Activated T-cell treated with anti-CD3 and anti-CD28 coated beads, Interleukin-2, amount 50 U/mL, for 48 hours (primary cell): Measurements from ENCODE around the gene SNAP91.
"Not testable (repeated sequence)": the region's sequence is repeated elsewhere in the genome, so short reads cannot be mapped to it uniquely, and the experiment has no call there.

Source experiments
- DNase-seq, 2 experiments: peaks; one replicate each; pipeline ENCODE4 v3.0.0-alpha.2; 2020

The SNAP91 gene, protein sequence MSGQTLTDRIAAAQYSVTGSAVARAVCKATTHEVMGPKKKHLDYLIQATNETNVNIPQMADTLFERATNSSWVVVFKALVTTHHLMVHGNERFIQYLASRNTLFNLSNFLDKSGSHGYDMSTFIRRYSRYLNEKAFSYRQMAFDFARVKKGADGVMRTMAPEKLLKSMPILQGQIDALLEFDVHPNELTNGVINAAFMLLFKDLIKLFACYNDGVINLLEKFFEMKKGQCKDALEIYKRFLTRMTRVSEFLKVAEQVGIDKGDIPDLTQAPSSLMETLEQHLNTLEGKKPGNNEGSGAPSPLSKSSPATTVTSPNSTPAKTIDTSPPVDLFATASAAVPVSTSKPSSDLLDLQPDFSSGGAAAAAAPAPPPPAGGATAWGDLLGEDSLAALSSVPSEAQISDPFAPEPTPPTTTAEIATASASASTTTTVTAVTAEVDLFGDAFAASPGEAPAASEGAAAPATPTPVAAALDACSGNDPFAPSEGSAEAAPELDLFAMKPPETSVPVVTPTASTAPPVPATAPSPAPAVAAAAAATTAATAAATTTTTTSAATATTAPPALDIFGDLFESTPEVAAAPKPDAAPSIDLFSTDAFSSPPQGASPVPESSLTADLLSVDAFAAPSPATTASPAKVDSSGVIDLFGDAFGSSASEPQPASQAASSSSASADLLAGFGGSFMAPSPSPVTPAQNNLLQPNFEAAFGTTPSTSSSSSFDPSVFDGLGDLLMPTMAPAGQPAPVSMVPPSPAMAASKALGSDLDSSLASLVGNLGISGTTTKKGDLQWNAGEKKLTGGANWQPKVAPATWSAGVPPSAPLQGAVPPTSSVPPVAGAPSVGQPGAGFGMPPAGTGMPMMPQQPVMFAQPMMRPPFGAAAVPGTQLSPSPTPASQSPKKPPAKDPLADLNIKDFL

DNA sequence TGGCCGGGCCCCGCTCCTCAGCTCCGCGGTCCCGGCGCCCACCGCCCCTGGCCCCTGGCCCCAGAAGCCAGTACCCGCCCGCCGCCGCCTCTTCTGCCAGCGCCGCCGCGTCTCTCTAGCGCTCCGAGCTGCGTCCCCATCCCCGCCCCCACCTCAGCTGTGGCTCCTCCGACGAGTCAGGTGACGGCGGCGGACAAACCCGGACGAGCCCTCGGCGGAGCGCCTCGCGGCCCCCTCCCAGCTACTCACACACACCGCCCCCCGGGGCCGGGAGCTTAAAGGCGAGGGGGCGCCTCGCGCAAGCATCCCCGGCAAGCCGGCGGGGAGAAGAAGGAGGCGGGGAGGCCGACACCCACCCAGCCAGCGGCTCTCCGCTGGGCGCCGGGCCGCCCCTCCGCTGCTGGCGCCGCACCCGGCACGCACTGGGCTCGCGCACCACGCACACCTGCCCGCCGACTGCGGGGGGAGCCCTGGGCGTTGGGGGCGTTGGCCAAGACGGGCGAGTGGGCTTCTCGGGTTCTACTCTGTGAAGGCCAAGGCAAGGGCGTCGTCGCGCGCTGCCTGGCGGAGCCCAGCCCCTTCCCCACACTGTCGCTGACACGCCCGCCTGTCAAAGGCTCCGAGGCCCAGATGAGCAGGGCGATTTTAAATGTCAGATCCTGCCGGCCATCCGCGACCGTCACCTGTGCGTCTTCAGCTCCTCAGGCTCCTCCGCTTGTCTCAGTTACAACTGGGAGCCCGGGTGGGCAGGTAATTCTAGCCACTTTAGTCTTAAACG lies at the start of gene SNAP91:
TSS of gene SNAP91 (minus strand) at position 132 of the 778 bp plus-strand sequence. CDS start 1,174 bp downstream, outside the sequence.
- DNase-seq, result peak in 1 of 2 experiments; percentile 20

DNA sequence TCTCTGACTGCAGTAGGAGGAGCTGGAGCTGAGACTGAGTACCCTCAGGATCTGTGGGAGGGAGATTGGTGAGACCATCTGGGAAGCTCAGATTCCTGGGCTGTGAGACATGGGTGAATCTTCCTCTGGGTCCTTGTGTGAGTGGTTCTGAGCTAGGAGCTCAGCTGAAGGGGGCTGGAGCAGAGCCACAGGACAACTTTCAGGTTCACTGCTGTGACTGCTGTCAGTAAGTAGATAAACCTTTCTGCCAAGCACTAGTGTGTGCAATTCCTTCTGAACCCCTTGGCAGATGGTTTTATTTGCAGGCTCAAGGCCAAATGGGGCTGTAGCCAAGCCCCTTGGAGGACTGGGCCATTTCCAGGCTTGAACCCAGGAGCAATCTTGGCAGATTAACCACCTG lies 49.6 kb upstream of the SNAP91 start:
- no peak for DNase-seq

DNA sequence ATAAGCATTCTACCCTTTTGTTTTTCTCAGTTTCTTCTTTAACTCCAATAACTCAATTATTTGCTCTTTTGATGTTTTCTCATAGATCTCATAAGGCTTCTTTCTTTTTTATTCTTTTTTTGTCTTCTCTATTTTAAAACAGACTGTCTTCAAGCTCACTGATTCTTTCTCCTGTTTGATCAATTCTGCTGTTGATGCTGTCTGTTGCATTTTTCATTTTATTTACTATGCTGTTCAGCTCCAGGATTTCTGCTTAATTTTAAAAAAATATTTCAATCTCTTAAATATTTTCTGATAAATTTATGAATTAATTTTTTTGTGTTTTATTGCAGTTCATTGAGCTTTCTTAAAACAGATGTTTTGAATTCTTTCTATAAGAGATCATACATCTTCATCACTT lies 48.1 kb upstream of the SNAP91 start:
- no peak for DNase-seq

DNA sequence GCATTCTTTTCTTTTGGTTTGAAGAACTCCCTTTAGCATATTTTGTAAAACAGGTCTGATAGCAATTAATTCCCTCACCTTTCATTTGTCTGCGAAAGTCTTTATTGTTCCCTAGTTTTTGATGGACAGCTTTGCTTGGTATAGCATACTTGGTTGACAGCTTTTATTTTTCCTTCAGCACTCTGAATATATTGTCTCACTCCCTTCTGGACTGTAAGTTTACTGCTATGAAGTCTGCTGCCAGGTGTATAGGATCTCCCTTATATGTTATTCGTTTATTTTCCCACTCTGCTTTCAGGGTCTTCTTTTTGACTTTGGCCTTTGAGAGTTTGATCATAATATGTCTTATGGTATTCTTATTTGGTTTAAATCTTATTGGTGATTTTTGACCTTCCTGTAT lies 47.7 kb upstream of the SNAP91 start:
- no peak for DNase-seq

DNA sequence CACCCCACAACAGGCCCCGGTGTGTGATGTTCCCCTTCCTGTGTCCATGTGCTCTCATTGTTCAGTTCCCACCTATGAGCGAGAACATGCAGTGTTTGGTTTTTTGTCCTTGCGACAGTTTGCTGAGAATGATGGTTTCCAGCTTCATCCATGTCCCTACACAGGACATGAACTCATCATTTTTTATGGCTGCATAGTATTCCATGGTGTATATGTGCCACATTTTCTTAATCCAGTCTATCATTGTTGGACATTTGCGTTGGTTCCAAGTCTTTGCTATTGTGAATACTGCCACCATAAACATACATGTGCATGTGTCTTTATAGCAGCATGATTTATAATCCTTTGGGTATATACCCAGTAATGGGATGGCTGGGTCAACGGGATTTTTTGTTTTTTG lies 43.5 kb upstream of the SNAP91 start:
- not testable (repeated sequence) for DNase-seq

DNA sequence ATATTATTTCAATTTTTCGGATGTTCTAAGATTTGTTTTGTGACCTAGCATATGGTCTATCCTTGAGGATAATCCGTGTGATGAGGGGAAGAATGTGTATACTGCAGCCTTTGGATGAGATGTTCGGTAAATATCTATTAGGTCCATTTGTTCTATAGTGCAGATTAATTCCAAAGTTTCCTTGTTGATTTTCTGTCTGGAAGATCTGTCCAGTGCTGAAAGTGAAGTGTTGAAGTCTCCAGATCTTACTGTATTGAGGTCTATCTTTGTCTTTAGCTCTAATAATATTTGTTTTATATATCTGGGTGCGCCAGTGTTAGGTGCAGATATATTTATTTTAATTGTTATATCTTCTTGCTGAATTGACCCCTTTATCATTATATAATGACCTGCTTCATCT lies 32.2 kb upstream of the SNAP91 start:
- DNase-seq, result no peak

DNA sequence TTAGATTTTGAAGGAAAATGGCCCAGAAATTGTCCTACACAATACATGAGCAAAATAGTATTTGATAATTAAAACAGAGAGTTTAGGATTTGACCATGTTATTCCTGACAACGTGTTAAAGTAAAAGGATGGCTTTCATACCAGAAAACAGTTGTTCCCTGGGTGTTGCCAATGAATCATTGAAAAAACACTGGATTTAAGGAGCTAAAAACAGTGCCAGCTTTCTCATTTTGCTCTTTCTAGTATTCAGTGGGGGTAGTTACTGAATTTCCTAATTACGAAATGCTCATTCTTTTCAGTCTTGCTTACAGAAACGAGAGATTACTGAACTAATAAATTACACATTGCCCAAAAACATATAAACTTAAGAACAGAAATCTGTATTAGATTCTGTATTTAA lies 26.6 kb upstream of the SNAP91 start:
- DNase-seq, result no peak

DNA sequence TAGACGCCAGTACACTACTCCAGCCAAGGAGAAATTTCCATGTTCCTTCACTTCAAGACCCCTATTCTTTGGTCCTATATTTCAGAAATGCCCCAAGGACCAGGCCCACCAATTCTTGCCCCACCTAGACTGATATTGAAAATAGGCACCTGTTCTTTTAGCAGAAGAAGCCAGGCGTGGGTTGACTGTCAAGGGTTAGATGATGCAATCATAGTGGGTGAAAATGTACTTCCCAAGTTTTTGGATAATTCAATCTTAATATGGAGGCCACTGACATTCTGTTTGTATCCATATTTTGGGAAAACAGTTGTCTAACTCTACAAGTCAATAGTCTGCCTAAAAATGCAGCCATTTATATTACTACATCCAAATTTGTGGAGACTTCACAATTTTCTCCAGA lies 21.0 kb upstream of the SNAP91 start:
- no peak for DNase-seq

DNA sequence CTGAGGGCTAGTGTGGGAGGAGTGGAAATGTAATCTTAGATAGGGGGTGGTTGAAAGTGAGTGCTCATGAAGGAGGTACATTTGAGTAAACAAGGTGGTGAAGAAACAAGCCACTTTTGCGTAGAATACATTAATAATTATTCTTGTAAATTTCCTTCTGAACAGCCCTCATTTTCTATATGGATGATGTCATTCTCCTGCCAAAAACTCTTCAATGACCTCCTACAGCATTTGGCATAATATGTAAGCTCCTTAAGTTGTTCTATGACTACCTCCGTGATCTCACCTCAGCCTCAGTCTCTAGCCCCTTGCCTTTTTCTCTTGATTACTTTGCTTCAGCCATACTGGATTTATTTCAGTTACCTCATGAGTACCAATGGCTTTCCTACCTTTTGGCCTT lies 14.0 kb upstream of the SNAP91 start:
- DNase-seq, result no peak

DNA sequence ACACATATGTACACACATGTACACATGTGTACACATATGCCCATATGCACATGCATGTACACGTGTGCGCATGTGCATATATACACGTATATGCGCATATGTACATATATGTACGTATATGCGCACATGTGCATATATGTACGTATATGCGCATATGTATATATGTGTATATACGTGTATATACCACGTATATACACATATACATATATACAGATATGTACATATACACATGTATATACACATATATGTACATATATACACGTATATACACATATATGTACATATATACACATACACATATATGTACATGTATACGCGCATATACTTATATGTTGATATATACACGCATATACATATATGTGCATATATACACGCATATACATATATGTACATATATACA lies 8.9 kb upstream of the SNAP91 start:
- no peak for DNase-seq

DNA sequence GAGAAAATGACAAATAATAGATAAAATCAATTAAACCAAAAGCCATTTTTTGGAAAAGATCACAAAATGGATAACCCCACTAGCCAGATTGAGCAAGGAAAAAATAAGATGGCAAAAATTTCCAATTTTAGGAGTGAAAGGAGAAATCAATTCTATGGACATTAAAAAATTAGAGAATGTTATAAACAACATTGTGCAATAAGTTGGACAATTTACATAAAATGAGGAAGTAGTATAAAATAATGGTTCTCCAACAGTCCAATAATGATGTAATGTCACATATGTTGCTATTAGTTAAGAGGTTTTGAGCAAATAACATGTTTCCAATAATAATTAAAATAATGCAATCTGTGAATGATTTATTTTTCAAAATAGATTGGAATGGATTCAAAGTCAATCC lies 3.1 kb upstream of the SNAP91 start:
- no peak for DNase-seq

DNA sequence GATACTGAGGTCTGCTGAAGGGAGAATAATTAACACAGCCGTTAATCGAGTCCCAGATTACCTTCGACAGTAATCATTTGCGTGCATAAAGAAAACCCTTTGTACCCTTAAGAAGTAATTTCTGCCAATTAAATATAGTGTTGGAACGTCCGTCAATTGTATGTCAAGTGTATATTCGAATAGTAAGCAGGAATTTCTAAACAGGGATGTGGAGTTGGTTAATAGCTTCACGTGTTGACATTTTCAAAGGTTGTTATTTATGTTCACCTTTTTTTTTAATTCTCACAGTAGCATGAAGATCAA lies 798 bp upstream of the SNAP91 start:
- DNase-seq, result no peak

DNA sequence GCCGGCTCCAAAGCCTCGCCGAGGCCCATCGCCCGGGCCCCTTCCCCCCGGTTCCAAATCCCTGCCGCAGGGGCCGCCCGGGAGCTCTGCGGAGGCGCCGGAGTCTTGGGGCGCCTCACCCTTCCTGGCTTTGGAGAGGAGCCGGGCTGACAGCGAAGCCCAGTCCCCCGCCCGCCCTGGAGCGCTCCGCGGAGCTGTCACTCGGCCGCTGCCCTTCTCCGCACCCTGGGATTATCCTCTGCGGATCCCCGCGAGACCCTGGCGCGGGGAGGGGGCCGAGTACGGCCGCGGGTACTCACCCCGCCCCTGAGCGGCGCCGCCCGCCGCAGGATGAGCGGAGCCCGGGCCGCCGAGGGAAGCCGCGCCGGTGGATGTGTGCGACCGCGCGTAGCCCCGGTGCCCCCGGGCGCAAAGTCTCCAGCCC lies 343 bp downstream of the SNAP91 start:
- peak; percentile 19 to 24 for DNase-seq

DNA sequence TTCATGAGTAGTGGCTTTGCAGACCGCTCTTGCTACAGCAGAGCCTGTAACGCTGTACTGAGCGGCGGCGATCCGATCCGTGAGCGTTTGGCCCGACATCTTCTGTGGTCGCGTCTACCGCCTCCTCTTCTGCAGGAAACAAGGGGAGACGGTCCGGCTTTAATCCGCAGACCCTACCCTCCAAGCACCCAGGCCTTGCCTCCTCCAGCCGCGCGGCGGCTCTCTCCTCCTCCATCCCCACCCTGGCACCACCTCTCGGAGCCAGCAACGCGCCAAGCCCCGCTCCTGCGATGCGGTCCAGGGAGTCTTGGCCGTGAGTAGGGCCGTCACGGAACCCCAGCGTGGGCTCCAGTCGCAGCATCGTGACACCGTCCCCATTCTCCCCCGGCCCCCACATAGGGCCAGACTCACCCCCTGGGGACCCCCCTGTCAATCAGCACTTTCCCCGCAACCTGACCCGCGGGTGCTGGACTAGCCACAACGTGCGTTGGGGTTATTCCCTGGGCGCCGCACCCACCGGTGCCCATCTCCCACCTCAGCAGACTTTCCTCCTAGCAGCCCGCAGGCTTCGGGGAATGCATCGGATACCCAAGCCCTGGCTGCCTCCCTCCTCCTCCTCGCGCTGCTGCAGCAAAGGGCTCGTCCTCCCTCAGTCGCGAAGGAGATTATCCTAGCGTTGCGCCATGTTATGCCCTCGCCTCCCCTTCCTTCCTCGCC lies 914 bp downstream of the SNAP91 start:
- peak in 1 of 2 experiments; percentile 15 for DNase-seq

DNA sequence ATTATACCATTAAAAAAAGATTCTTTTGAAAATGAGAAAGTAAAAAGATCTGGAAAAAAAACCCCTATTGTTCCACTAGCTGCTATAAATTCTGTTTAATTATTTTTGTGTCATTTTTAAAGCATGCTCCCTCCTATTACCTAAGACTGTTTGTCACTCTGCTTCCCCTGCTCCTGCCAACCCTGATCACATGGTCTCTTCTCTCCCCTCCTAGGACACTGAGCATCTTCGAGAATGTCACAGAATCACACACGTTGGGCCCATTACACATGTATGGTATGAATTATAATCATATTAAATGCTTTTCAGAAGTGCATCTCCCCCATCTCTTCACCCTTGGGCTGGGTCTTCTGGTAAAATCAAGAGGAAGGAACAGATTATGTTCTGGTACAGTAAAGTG lies 6.2 kb downstream of the SNAP91 start:
- no peak for DNase-seq

DNA sequence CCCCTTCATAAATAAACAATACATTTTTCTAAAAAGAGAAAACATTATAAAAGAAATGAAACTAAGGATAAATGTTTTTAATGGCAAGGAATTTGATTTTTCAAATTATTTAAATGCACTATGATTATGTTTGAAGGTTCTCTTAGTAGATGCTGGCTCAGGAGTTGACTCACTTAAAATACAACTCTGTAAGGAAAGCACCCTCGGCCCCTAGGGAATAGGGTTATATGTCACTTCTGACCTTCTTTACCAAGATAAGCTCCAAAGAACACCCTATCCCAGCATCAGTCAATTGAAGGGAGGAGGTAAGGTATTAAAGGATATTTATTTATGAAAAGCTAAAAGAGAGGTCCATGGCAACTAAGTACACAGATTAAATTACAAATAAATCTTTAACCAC lies 6.8 kb downstream of the SNAP91 start:
- DNase-seq, result no peak

DNA sequence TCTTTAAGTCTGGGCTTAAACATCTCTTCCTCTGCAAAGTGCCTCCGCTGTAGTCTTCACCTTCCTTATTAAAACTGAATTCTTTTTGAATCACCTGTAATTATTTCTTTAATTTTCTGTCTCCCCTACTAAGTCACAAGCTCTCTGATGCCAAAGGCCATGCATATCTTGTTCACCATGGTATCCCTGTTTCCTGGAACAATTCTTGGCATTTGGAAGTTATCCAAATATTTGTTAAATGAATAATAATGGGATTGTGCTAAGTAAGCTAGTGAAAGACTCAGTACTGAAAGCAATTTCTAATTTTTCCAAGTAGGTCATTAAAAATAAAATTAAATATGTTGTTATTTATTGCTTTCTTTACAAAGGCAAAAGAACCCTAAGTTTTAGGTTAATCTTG lies 12.2 kb downstream of the SNAP91 start:
- DNase-seq, result no peak

DNA sequence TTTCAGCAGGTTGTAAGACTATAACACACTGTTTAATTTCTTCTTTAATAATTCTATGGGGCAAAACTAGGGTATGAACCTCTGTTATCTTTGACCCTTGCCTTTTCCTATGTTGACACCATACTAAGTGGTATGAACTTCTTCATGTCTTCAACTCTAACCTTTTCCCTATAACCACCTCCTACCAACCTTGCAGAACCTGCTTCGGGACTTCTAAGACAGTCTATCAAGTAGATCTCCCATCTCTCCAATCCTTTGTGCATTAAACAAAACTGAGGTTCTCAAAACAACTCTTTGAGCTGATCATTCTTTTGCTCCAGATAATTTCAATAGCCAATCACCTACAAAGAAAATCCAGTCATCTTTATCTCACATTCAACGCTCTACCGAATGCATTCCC lies 23.4 kb downstream of the SNAP91 start:
- DNase-seq, result no peak

DNA sequence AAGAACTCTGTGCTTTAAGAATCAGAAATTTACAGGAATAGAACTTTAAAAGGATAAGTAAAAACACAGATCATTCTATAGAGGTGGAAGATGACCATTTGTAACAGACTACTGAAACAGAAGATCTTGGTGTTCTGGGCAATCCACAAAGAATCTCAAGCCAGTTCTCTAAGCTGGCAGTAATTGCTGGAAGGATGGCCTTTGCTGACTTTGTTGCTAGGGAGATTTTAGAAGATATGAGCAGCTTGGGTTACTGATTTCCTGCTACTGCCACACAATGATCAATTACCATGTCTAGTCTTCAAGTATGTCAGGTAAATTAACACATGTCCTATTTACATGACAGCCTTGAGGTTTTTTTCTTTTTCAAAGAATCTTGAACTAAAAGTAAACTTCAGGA lies 31.1 kb downstream of the SNAP91 start:
- no peak for DNase-seq

DNA sequence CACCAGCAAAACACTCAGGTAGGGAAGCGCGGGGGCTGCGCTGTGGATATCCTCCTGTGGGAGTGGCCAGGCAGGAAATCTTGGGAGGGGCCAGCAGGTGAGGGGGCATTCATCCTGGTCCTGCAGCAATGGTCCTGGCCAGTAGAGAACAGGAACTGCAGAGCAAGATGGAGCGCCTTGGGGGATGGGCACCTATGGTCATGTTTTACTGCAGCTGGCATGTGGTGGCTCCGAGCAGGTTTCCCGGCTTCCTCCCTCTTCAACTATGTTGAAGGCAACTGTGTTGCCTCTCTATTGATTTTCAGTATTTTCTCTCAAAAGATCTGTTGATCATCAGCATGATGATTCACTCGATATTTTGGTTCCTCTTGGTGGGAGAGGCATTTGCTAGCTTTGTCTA lies 70.9 kb downstream of the SNAP91 start:
- DNase-seq, result no peak

DNA sequence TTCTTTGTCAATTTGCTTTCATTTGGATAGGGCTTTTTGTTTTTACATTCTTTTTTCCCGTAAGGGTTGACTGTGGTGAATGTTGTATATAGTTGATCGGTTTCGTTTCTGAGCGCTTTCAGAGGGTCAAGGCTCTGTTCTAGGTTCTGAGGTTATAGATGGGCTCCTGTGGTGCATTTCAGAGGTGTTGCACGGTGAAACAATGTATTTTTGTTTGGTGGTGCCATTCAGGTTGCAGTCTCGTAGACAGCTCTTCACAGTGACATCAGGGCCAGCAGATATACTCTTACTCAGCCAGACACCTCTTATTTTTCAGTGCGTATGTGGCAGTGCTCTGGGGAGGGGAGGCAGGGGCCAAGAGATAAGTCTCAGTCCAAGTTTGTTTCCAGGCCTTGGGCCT lies 72.1 kb downstream of the SNAP91 start:
- no peak for DNase-seq

DNA sequence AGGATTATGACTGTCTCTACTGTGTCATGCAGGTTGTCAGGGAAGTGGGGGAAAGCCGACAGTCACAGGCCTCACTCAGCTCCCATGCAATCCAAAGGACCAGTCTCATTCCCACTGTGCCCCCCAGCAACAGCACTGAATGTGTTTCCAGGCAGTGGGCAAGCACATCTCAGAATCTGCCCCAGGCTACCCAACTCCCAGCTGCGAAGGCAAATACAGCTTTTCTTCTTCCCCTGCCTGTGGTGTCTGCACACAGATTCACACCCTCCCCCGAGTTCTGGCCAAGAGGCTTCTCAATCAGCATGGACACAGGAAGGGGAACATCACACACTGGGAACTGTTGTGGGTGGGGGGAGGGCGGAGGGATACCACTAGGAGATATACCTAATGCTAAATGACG lies 75.3 kb downstream of the SNAP91 start:
- DNase-seq, result no peak

DNA sequence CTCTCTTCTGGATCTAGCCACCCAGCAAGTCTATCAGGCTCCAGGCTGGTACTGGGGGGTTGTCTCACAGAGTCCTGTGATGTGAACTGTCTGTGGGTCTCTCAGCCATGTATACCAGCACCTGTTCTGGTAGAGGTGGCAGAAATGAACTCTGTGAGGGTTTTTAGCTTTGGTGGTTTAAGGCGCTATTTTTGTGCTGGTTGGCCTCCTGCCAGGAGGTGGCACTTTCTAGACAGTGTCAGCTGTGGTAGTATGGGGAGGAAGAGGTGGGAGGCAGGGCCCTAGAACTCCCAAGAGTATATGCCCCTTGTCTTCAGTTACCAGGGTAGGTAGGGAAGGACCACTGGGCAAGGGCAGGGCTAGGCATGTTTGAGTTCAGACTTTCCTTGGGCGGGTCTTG lies 75.8 kb downstream of the SNAP91 start:
- no peak for DNase-seq
